HG03280 (cell line): ENCODE measurements around the gene GNPTG.

Experiments used
- ATAC-seq: cut with Tn5 transposase; IDR thresholded peaks from one replicate; pipeline ENCODE4 v1.9.1; 2021; ENCODE audit warnings: mild to moderate bottlenecking, moderate library complexity; ENCODE audit not compliant: unreplicated experiment

Gene GNPTG

DNA sequence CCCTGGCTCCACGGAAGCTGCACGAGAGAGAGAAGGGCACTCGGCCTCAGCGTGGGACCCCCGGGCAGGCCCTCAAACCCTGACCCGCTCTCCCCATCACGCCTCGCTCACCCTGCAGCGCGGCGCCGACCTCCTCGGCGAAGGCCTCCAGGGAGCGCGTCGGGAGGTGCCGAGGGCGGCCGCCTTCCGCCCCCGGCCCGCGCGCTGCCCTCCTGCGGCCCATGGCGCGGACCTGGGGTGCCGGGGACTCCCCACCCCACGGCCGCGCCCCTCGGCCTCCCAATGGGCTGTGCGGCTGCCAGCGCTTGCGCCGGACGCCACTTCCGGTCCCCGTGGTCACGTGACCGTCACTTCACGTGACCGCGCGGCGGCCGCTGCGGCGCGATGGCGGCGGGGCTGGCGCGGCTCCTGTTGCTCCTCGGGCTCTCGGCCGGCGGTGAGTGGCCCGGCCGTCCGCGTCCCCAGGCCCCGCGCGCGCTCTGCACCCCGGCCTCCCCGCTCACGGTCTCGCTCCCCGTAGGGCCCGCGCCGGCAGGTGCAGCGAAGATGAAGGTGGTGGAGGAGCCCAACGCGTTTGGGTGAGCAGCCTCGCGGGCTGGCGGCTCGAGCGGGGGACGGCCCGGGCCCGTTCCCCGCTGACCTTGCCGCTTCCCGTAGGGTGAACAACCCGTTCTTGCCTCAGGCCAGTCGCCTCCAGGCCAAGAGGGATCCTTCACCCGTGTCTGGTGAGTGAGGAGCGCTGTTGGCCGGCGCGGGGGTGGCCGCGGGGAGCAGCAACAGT is at the start of gene GNPTG, which contains the start of gene TSR3:
Gene GNPTG (plus strand): TSS at position 350 of the 781 bp plus-strand sequence. CDS start 35 bp downstream, at position 385.
Gene TSR3 (minus strand): TSS at position 297 of the 781 bp plus-strand sequence. CDS start 74 bp downstream, at position 223.
- peak; percentile 75 for ATAC-seq

- ATAC-seq: no peak
Observed at GRCh38 chr16:1305823-1306222, 45.9 kb upstream of the GNPTG start.

DNA sequence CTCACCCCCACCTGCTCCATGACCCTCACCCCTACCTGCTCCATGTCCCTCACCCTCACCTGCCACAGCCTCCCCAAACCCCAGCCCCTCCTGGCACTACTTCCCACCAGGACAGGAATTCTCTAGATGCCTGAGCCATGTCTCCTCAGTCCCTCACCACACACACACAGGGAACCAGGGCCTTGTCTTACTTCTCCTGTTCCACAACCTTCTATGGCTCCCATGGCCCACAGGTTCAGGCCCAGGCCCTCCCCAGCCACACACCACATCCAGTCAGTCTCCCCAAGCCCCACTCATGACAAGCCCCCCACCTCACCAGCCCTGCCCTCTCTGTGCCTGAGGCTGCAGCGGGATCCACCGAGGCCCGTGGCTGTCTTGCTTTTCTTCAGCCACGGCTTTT is 45.4 kb upstream of the GNPTG start:
- no peak for ATAC-seq

DNA sequence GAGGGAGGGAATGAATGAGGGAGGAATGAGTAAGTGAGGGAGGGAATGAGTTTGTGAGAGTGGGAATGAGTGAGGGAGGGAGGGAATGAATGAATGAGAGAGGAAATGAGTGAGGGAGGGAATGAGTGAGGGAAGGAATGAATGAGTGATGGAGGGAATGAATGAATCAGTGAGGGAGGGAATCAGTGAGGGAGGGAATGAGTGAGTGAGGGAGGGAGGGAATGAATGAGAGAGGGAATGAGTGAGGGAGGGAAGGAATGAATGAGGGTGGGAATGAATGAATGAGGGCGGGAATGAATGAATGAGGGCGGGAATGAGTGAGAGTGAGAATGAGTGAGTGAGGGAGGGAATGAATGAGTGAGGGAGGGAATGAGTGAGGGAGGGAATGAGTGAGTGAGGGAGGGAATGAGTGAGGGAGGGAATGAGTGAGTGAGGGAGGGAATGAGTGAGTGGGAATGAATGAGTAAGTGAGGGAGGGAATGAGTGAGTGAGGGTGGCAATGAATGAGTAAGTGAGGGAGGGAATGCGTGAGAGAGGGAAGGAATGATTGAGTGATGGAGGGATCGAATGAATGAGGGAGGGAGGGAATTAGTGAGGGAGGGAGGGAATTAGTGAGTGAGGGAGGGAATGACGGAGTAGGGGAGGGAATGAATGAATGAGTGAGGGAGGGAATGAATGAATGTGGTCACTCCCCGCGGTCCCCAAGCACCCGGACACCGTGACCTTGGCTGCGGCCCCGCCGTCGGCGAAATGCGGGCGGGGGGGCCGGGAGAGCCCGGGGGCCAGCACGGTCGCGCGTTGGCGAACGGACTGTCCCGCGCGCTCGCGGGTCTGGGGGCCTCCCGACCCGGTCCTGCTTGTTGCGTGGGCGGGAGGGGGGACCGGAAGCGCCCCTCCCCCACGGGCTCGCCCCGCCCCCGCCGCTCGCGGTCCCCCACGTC is 43.4 kb upstream of the GNPTG start:
- peak; percentile 28 for ATAC-seq

DNA sequence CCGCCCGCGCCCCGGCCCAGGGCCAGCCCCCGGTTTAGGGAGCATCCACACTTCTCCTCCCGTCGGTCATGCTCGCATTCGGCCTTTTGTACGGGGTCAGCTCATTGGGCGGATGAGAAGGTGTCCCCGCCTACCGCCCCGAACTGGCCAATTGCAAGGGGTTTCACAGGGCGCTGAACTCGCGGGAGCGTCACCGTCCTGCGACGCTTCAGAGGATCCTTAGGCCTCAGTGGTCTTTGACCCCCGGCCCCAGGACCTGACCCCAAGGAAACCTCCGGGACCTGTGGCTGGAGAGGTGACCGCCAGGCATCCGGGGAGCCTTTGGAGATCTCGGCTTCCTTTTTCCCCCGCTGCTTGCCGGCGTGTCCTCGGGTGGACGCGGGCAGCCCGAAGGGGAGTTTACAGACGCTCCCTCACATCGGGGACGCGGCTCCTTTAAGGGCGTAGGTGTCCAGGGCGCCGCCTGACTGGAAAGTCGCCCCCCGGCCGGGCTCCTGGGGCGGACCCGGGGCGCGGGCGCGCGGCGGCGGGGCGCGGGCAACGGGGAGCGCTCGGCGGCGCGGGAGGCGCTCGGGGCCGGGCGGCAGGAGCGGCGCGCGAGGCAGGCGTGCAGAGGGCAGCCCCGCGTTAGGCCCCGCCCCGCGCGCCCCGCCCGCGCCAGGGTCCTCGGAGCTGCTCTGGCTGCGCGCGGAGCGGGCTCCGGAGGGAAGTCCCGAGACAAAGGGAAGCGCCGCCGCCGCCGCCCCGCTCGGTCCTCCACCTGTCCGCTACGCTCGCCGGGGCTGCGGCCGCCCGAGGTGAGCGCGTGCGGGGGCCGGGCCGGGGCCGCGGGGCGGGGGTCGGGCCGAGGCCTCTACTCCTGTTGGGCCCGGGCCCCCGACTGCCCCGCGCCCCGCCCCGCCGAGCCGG is 42.5 kb upstream of the GNPTG start, which contains the start of gene UBE2I:
Gene UBE2I (plus strand): TSS at position 660 of the 909 bp plus-strand sequence. CDS start 4,395 bp downstream, outside the sequence.
- ATAC-seq: peak; percentile 69

DNA sequence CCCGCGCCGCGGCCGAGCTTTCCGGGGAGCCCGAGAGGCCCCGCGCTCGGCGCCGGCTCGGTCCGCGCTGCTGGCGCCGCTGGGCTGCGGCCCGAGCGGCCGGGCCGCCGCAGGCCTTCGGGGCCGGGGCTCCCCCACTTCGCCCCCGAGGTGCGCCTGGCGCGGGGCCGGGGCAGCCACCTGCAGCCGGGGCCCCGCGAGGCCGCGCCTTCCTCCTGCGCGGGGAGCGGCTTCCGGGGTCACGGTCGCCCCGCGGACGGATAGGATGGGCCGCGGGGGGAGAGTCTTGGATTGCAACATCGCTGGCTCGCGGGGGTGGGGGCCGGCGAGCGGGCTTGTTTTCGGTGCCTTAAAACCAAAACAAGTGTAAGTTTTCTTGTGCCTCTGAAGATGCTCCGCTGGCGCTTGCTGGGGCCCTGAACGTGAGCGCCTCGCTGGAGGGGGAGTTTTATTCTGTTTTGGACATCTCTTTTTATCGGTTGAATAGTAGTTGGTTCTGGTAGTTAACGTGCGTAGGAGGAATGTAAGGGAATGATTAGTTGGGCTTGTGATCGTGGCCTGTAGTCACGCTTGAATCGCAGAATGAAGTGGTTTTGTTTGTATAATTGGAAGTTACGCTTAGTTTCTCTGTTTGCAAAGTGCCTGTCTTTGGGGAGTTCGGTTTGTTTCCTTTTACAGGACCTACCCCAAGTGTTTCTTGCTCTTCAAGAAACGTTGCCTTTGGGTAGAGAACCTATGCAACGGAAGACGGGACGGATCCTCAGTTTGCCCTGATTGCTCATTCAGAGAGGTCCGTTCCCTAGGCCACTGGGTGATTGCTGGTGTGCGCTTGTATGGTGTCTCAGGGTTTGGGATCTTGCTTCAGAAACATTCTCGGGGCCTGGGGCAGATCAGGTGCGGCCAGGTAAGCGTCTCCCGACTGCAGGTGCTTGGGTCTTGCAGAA is 41.6 kb upstream of the GNPTG start:
- peak; percentile 10 for ATAC-seq

DNA sequence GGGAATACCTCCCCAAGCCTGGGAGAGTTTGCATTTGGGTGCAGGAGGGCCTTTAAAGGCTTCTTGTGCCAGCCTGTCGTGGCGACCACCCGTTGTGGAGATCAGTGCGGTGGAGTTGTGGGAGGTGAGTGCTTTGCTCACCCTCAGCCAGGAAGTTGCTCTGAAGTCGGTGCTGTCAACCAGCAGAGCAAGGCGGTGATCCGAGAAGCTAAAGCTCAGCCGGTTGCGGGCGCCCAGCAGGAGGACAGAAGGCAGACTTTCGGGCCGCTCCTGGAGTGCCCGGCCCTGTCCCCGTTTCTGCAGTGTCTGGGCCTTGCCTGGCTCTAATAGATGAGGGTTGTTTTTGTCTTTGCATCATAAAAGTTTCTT is 40.9 kb upstream of the GNPTG start:
- no peak for ATAC-seq

DNA sequence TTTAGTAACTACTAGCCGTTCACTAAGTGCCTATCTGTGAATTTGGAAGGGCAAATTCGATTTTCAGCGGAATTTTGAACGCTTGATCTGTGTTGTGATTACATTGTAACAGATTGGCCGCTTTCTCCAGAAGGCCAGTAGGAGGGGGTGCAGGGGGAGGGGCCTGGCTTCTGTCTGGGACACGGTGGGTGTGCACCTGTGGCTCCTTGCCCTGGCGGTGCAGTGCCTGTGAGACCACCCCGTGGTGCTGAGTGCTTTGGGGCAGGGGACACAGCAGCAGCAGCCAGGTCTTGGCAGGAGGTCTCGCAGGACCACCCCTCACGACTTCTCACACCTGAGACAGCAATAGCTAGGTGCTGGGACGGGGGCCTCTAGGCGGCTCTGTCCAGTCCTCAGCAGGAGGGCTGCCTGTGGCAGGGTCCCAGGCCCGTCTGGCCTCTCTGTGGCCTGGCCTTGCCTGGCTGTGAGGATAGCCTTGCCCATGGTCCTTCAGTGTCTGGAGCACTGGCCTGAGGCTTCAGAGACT is 40.5 kb upstream of the GNPTG start:
- ATAC-seq: no peak

- ATAC-seq: no peak
Observed at GRCh38 chr16:1311738-1312466, 39.8 kb upstream of the GNPTG start.

- ATAC-seq: no peak
Observed at GRCh38 chr16:1312467-1312816, 39.3 kb upstream of the GNPTG start.

DNA sequence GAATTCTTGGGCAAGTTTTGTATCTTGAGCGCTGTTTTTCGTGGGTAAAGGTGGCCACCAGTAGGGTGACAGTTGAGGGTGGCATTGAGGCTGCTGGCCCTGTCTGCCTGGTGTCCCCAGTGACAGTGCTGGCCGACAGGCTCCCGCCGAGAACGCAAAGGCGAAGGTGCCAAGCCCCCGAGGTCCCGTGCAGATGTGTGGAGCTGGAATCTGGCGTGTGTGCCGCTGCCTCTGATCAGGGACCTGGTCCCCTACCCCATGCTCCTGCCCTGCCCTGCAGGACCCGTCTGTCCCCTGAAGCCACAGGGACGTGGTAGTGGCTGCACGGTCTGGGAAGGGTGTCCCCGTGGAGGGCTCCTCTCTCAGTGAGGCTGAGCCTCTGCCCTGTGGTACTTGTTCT is 38.8 kb upstream of the GNPTG start:
- no peak for ATAC-seq

DNA sequence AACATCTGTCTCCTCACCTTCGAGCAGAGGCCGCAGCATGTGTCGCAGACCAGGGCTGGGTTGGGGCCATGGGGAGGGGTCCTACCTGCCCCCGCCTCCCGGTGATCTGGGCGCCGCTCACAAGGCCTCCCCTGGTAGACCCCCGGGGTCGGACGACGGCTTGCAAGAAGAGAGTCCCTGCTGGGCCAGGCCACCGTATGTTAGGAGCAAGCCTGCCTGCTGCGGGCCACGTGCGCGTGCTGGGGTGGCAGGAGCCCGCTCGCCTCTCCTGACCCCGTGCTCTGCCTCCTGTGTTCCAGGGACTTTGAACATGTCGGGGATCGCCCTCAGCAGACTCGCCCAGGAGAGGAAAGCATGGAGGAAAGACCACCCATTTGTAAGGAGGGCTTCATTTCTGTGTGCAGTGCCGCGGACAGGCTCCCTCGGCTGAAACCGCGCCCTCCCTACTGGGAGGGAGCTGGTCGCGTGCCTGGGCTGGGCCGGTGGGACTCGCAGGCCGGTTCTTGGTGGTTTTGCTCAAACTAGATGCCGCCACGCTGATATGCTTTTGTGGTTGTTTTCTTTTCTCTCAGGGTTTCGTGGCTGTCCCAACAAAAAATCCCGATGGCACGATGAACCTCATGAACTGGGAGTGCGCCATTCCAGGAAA is 37.9 kb upstream of the GNPTG start:
- no peak for ATAC-seq

GRCh38 chr16:1314399-1315068 is 37.2 kb upstream of the GNPTG start:
- ATAC-seq: no peak

DNA sequence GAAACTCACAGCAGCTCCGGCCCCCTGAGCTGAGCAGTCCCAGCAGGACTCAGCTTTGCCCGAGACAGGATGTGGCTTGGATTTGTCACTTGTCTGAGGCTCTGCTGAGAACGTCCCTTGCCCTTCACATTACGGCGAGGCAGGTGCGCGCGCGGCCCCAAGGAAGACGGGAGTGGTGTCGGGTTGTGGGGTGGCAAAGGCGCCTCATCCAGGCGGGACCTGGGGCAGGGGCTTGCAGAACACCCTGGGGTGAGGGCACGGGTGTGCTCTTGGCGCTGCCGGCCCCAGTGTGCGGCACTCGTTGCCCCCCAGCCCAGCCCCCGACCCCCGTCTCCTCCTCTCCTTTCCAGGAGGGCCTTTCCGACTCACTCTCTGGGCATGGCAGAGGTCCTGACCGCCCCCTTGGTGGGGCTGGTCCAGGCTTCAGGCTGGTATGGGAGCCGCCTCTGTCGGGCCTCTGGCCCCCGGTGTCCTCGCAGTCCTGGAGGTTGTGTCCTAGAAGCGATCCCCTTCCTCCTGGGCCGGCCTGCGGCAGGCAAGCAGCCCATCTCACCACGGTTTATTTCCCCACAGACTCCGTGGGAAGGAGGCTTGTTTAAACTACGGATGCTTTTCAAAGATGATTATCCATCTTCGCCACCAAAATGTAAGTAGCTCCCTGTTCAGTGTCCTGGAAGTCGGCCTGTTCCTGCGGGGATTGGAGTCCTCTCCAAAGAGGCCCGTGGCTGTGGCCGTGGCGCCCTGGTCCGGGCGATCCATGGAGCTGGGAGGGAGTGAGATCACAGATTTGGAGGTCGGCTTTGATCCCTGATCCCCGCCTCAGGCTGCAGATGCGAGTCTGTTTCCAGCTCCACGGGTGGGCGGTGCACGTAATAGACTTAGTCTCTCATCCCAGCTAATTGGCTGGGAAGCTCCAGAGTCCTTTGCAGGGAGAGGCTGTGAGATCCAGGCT is 36.4 kb upstream of the GNPTG start:
- no peak for ATAC-seq

DNA sequence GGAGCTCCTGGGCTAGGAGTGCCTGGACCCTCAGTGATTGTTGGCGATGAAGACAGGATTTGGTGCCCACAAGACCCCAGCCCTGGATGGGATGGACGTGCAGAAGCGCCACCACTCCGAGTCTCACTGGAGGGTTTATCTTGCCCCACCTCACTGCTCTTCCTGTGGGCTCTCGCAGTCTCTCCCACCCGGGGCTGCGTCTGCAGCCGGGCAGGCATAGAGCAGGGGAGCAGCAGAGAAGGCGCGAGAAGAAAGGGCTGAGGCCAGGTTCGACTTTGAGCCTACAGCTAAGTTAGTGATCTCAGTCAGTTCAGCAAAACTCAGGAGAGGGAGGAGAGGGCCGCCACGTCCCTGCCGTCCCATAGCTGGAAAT is 35.7 kb upstream of the GNPTG start:
- ATAC-seq: no peak

DNA sequence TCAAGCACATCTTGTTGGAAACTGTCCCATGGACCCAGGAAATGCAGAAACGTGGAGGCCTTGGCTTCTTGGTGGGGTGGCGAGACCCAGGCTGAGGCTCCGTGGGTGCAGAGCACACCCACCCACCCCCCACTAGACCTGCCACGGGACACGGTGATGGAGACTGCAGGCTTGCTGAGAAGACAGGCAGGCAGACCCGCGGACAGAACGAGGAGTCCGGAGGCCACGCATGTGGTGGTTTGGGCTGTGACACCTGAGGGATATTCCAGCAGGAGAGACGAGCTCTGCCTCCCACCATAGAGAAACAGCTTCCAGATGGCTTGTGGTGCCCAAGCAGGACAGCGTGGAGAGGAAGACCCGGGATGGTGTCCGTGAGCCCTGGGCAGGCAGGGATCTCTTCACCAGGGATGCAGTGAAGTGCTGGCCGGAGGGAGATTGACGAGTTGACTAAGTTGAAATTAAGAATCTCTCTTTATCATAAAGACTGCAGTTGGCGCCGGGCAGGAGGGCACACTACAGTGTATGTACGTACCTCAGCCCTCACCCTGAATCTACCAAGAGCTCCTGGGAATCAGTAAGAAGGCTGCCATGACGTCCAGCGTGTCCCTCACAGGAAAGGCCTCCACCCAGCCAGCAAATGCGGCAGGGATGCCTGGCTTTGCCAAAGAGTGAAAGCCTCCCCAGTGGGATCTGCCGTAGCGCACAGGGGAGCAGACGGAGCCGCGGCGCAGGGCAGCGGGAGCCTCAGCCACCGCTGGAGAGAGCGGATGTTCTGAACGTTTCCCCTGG is 34.1 kb upstream of the GNPTG start:
- no peak for ATAC-seq
